Occipital lobe (tissue), 2 donors: ENCODE results near the gene FCN3. TPM values are rescaled to one million over a fixed set of nuclear protein-coding genes. Genes with fewer than 3 reads are reported as not detected.

Source experiments
- DNase-seq: peaks from one replicate; lab custom pipeline; 2025; lab: John Stamatoyannopoulos, UW
- total RNA-seq: library from RNA; depleted of rRNA; stranded (reverse); fragments of >200 nt; gene quantifications from one replicate; pipeline ENCODE4 v1.2.3, GENCODE V29; 2014

FCN3 gene
- total RNA-seq, 1 donor from 2014 or later = not detected

DNA sequence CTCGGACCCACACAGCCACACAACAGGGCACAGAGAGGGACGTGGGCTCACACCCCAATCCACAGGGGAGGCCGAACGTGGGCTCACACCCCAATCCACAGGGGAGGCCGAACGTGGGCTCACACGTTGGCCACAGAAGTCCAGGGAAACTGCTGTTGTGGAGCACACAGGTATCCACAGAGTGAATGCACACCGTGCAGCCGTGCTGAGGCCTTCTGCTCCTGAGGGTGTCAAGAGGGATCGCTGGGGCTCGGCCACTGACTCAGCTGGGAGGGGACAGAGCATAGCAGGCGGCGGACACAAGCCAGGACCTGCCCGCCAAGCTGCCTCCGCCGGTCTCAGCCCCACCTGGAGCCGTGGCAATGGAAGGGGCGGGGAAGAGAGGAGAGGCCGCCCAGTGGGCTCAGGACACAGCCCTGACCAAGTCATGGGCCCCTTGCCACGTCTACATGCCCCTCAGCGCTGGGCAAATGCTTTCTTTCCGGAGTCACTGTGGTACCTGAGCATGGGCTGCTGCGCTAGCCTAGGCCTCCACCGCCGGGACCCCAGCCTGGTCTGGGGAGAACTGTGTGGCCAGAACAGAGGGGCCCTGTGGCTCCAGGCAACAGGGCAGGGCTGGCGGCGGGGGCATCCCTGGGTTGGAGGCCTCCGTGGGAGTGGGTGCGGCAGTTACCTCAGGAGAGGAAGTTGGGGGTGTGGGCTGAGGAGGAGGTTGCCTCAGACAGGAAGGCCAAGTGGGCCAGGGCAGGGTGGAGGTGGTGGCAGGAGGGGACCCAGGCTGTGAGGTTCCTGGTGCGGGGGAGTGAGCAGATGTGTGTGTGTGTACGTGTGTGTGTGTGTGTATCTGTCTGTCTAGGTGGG lies 31.6 kb downstream of the FCN3 start:
- no peak for DNase-seq

DNA sequence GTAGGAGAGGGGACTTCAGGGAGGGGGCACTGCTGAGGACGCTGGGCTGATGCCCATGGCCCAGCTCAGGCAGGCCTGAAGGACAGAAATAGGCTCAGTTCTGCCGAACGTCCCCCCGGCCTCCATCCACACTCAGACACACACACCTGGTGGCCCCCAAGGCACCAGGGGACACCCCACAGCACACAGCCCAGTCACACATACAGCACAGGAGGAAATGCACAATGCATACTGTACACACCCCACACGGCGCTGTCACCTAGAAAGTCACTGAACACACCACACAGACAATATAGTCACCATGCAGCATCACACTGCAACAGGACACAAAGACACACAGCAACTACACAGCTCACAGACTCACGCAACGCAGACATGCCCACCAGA lies 32.2 kb downstream of the FCN3 start:
- no peak for DNase-seq

DNA sequence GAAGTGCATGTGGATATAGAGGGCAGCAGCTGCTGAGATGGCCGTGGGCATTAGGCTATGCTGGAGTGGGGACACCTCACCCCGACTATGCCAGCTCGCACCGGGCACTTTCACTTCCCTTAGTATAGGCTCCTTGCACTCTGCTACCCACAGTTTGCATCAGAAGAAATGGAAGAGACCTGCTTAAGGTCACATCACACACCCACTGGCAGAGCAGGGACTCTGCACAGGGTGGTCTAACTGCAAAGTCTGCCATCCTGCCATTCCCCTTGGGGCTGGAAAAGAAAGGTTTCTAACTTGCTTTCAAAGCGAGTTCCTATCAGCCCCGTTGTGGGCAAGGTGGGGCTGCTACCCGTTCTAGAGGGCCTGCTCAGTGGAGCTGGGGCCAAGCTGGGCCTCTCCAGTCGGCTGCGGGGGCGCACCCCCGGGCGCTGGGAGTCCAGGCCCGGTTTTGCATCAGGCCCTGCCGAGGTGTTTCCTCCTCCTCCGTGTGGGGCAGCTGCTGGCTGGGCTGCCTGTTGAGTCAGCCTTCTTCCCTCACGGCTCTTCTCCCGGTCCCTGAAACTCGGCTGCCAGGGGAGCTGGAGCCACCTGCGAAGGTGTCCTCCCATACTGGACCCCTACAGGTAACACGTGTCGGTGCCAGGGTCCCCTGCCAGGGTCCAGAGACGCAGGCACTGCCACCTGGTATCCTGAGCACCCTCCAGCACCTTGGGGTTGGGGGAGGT lies 32.9 kb downstream of the FCN3 start, which contains the start of gene SYTL1:
Gene SYTL1 (plus strand): TSS at position 498 of the 728 bp plus-strand sequence. CDS start 3,313 bp downstream, outside the sequence.
- peak; percentile 30 for DNase-seq

DNA sequence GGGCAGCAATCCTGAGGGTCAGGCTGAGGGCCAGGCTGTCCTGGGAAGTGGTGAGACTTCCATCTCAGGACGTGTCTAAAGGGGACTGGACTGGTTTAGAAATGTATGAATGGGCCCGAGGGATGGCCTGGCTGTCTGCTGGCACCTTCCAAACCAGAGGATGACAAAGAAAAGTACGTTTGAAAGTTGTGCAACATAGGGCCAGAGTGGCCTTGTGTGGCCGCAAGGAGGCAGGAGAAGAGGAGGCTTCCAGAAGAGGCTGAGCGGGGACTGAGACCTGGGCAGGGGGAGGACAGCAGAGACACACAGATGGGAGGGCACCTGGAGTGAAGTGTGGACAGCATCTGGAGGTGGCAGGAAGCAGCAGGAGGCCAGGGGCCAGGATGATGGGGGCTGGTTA lies 35.4 kb downstream of the FCN3 start:
- no peak for DNase-seq

DNA sequence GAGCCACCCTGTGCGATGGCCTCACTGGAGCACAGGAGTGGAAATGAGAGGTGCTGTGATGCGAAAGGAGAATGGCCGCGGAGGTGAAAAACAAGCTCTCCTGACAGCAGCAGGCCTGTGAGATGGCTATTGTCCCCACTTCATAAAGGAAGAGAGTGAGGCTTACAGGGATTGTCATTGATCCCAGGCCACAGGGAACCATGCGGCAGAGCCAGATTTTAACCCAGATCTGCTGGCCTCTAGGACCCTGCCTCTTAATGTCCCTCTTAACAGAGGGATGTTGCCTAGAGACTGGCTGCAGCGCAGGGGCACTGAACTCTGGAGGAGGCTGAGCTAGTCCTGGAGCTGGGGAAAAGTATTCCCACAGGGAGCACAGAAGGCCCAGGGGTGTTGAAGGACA lies 35.9 kb downstream of the FCN3 start:
- DNase-seq = no peak

DNA sequence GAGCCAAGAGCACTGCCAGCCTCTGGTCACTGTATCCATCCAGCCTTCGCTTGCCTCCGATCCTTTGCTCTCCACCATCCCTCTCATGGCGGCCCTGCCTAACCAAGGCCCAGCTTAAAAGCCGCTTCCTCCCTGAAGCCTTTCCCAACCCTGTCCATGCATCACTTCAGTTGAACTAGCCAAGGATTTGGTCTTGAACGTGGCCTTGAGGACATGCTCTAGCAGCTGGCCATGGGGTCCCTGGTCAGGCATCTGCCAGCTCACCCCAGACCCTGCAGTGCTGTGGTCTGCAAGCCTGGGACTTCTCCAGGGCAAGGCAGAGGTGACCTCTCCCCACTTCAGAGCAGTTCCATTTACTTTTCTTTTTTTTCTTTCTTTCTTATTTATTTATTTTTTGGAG lies 37.9 kb downstream of the FCN3 start:
- no peak for DNase-seq

DNA sequence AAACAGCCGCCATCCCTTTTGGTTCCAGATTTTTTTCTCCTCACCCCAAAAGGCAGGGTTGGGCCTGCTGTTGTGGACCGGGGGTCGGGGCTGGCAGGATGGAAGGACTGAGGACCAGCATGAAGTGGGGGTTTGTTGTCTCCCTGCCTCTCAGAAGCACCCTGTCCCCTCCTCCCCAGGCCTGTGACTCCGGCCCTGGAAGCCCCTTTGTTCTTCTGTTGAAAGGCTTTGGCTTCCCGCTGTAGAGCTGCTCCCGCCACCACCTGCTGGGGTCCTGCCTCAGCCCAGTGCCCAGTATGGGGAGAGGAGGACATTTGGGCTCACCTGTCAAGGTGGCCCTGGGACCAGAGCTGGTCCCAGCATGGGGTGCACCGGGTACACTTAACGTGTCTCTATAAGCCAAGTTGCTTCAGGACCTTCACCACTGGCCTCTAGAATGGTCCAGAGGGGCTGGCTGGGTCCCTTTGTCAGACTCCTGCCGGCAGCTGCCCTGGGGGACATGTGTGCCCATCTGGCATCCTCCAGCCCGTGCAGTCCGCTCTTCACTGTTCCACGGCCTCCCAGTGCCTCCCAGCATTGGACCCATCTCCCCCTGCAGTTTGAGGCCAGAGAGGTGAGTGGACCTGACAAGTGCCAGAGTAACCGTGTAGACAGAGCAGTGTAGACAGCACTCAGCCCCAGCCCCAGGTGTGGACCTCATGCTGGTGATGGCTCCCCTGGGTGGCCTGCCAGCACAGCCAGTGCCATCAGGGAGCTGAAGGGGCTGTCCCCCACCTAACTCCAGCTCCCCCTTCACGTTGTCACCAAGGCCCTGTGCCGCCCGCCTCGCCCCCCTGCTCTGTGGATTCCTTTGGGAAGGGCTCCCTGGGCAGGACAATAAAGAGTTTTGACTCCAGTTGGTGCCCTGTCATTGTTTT lies 38.9 kb downstream of the FCN3 start:
- DNase-seq = no peak

DNA sequence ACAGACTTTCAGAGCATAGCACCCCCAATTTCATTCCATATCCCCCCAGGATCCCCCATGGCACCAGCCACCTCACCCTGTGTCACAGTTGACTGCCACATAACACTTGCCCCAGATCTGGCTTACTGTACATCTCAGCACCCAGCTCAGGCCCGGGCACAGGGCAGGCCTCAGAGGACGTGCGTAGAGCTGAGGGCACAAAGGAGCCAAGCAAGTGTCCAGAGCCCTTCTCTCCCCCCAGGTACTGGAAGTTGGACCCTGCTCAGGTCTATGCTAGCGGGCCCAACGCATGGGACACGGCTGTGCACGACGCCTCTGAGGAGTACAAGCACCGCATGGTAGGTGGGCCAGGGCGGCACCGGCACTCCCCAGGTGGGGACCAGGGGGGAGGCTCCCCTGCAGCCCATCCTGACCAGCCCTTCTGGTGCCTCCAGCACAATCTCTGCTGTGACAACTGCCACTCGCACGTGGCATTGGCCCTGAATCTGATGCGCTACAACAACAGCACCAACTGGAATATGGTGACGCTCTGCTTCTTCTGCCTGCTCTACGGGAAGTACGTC lies 40.8 kb downstream of the FCN3 start:
- no peak for DNase-seq

DNA sequence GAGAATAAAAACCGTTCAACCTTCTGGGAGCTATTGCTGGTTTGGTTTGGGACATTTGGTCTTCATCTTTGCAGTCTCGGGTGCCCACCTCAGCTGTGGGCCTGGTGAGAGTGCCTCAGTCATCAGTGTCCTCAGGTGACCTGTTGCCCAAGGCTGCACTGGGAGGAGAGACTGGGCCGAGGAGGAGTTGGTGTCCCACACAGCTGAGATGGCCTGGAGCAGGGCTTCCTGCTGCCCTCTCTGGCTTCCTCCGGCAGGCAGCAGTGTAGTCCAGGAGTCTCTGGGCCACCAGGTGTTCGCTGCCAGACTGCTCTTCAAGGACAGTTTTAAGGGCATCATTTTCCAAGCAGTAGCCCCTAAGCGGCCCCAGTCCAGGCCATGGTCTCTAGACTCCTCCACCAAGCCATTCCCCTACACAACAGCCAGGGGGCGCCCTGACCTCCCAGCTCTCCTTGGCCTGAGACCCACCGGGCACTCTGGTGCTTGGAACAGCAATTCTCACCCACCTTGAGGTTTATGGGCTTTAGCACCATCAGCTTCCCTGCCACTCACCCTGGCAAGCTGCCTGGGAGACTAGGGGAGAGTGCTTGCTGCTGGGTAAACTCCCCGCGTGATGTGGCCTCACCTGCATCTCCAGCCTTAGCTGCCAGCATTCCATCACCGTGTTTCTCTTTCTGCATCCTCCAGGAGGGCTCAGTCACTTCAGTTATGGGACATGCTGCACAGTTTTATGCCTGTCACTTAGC lies 41.9 kb downstream of the FCN3 start:
- no peak for DNase-seq

DNA sequence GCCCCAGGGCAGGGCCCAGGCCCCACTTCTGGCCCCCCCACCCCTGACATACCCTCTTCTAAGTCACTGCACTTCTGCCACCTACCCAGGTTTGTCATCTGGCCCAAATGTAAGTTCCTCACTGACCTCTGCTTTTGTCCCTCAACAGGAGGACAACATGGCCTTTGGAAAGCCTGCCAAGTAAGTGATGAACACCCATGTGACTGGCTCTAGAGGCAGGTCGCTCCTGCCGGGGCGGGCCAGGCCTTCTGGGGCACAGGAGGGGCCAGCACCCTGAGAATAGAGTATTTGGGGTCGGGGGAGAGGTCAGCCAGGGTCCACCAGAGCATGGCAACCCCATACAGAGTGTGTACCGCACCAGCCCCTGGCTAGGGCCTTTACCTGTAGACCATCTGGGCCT lies 42.7 kb downstream of the FCN3 start:
- no peak for DNase-seq

DNA sequence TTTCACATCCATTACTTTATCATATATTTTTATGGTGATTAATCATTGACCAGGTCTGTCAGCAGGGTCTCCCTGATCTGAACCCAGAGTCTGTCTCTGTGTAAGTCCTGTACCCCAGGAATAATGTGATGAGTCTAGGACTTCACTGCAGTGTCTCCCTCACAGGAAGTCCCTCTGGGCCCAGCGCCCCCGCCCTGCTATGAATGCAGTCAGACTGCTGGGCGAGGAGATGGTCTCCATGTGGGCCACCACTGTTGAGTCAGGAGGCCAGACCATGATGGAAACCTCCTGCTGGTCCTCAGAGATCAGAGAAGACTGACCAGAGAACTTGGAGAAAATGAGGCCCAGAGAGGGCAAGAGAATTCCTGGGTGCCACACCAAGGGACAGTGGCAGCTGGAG lies 43.2 kb downstream of the FCN3 start:
- no peak for DNase-seq

DNA sequence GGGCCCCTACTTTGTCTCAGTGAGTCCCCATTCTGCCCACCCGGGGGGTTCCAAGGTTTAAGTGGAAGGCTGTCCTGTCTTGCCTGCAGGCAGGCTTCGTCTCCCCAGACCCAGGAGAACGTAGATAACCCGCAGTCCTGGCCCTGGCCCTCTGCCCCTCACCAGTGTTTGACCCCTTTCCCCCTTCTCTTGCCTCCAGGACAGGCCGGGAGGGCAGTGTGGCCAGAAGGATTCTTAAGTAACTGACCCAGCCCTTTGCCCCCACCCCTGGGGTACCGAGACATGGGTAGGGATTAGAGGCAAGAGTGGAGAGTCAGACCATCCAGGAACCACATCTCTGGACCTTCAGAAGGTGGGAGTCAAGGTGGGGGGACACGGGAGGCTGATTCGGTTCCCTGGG lies 43.8 kb downstream of the FCN3 start:
- no peak for DNase-seq

DNA sequence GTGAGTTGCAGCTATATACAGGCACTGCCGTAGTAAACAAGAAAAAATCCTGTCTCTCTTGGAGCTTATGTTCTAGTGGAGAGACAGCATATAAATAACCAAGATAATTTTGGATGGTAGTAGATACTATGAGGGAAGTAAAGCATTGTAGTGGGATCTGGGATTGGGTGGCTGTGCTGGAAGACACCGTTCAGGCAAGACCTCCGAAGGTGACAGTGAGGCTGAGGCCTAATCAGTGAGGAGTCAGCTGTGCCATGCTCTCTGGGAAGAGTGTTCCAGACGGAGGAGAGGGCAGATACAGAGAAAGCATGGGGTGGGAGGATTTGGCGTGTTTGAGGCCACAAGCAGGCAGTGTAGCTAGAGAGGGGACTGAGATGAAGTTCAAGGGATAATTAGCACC lies 46.7 kb downstream of the FCN3 start:
- no peak for DNase-seq

DNA sequence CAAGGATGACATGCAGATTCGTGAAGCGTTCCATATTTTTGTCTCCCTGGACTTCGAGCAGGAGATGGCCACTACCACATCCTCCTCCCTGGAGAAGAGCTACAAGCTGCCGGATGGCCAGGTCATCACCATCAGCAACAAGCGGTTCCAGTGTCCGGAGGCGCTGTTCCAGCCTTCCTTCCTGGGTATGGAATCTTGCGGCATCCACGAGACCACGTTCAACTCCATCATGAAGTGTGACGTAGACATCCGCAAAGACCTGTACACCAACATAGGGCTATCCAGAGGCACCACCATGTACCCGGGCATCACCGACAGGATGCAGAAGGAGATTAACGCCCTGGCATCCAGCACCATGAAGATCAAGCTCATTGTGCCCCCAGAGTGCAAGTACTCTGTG lies 49.3 kb downstream of the FCN3 start:
- DNase-seq = no peak

DNA sequence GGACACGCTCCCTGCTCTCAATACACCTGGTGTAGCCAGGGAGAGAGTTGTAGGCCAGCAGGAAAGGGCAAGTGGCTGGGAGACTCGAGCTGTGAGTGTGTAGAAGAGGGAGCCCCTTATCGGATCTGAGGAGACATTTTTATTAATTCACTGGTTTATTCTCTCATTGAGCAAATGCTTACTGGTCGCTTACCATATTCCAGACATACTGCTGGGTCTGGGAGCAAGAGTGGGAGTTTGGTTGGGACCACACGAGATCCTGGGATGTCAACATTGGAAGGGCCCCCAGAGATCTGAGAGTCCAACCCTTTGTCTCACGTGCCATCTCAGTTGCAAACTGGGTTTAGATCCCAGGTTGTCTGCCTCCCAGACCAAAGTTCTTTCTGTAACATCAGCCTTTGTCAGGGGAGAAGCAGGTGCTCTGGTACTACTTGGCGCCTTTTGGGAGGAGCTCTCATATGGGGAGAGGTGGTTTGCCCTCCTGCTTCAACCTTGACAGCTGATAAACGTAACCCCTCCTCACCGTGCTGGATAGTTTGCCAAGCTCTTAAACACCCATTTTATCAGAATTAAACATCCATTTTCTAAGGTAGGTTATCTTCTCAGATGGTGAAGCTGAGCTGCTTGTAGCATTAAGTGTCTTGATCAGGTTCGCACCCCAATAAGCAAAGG lies 51.9 kb downstream of the FCN3 start:
- DNase-seq = no peak

DNA sequence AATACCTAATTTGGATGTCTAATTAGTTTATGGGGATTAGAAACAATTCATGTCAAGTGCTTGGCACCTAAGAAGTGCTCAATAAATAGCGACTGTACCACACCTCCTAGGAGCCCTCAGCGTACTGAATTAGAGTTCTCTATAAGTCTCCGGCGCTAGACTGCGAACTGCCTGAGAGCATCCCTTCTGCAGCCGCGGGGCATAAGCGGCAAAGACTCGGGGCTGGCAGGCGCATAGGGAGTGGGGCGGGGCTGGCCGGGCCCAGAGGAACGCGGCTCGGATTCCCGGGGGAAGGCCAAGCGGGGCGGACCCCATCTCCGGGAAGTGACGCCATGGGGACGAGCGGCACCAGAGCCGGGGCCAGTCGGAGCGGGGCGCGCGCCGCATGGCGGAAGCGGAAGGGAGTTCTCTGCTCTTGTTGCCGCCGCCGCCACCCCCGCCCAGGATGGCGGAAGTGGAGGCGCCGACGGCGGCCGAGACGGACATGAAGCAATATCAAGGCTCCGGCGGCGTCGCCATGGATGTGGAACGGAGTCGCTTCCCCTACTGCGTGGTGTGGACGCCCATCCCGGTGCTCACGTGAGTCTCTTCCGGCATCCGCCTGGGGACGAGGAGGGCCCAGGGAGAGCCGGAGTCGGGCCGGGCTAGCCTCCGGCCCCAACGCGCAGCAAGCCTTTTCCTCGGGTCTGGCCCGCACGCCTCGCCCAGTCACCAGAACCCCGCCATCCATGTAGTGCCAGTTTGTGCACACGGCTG lies 52.6 kb downstream of the FCN3 start, which contains the start of gene TMEM222:
Gene TMEM222 (plus strand): TSS at position 351 of the 756 bp plus-strand sequence. CDS start 35 bp downstream, at position 386.
- DNase-seq = peak; percentile 96
